HK-2 (cell line): ENCODE results near the gene RHBDF1.

Experiments
- DNase-seq: peaks from one replicate; pipeline ENCODE4 v3.0.0-alpha.2; 2018; ENCODE audit not compliant: unreplicated experiment

Gene RHBDF1

DNA sequence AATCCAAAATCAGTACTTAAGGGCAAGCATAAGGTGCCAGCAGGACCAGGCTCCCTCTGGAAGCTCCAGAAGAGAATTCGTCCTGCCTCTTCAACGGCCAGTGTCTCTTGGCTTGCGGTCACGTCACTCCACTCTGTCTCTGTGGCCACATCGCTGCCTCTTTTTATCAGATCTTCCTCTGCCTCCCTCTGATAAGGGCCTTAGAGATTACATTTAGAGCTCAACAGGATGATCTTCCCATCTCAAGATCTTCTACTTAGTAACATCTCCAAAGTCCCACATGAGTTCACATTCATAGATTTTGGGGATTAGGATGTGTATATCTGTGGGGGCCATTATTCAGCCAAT is 22.5 kb upstream of the RHBDF1 start:
- DNase-seq, result no peak

DNA sequence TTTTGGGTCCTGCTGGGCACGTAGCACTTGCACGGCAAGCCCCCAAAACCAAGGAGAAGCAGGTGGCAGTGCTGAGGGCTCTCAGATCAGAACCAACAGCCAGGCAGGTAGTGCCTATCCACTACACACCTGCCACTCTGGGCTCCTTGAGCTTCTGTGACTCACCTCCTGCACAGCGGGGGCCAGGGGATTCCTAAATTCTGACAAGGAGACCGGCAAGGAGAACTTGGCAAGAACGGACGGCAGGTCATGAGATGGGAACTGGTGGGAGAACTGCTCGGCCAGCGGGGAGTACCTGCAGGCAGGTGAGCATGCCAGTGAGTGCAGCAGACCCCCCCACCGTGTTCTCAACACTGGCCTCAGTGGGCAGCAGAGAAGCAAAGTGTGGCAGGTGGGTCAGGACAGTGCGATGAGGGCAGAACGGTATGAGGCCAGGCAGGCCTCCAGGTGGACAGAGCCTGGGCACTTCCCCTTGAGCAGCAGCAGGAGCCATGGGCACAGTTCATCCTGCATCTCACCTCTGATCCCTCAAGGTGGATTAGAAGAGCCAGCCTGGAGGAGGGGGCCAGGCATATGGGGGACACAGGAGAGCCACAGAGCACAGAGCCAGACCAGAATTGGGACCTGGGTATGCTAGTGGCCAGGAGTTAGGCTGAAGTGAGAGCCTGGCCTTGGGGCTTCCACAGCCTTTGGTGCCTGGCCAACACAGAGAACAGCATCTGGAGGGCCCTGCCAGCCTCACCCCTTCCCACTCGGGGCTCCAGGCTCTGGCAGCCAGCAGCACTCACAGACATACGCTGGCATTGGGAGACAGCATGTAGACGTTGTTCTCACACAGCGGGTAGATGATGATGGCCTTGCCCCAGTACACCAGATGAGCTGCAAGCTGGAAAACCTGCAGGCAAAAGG is 20.3 kb upstream of the RHBDF1 start:
- no peak for DNase-seq

DNA sequence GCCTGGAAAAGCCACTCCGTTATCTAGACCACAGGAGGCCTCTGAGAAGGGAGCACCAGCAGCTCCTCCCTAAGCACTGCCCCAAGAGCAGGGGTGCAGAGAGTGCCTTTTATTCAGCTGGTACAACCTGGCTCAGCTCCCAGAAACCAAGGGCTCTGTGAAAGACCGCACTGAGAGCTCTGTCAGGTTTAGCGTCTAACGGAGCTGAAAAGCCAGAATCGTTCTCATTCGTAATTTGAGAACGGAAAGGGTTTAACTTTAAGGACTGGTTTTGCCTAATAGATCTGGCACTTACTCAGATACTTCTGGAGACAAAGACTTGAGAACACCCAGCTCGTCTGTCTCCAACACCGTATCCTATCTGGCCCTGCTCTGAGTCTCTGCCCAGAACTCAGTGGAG is 19.1 kb upstream of the RHBDF1 start:
- no peak for DNase-seq

DNA sequence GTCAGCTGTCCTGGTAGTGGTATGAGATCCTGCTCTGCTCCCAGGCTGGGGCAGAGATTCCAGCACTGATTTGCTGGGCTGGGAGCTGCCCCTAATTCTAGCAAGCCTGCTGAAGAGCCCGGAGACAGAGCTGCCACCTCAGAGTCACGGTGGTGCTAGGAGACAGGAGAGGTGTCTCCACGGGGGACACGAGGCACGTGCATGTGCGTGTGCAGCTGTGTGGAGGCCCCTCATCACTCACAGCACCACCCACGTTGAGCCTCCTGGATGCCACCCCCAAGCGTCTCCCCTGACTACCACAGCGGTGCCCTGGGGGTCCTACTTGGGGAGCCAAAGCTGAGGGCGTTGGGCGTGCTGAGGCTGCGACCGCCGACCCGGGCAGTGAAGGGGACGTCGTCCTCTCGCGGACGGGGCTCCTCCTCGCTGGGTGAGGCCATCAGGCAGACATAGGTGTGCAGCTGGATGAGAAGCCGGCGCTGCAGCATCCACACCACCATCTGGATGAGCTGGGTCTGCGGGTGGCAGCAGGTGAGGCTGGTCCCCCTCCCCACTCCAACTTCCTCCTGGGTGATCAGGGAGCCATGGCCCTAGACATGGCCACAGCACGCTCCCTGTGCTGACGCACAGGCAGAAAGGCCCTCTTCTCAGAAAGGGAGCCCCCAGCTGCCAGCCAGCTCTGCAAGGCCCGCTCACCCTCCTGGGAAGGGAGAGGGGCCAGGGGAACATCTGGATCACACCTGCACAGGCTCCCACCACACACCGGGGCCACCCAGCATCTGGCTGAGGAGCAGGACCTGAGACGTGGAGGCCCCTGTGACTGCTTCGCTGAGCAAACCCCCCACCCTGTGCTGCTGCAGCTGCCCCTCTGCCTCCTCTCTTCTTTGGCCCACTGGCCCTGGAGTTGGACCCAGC is 17.2 kb upstream of the RHBDF1 start:
- no peak for DNase-seq

DNA sequence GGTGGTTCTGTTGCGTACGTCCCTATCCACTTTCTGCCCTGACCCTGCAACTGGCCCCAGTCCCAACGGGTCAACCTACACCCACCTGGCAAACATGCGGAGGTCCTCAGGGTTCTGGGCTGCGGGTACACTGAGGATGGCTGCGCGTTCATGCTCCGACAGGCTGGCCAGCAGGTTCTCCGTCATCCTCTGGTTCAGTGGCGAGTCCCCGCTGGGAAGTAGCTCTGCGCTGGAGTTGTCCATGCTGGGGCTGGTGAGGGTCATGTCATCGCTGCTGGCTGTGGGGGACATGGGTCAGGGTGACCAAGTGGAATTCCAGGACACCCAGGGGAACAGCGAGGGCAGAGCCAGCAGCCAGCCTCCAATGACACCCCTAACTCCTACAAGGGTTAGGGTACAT is 16.2 kb upstream of the RHBDF1 start:
- no peak for DNase-seq

DNA sequence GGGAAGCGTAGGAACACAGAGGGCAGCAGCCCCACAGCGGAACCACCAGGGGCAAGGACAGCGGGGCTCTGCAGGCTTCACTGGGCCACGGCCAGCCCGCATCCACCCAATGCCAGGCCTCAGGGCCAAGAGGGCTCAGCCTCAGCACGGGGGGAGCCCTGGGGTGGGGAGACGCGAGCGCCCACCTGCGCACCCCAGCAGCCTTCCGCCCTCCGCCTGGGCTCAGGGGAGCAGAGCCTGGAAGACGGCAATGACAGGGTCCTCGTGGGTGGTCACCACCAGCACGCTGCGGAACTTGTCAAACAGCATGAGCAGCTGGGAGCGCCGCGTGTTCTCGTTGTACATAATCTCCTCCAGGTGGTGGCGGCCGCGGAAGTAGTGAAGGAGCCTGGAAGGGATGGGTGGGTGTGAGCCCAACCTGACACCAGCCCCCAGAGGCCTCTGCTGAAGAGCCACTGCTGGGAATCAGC is 14.1 kb upstream of the RHBDF1 start:
- no peak for DNase-seq

DNA sequence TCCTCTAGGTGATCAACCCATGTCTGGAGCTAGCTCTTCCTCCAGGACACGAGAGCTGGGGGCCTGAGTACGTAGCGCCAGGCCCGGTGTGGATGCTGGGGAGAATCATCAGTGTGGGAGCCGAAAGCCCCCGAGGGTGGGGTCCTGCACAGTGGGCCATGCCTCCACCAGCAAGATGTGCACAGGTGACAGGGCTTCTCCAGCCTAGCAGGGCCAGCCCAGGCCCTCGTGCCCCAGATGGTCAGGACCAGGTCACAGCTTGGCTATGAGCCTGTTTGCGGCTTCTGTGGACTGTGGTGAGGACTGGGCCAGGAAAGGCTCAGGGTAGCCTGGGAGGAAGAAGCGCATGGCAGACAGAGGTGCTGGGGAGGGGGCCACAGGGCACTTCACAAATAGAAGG is 13.4 kb upstream of the RHBDF1 start:
- no peak for DNase-seq

DNA sequence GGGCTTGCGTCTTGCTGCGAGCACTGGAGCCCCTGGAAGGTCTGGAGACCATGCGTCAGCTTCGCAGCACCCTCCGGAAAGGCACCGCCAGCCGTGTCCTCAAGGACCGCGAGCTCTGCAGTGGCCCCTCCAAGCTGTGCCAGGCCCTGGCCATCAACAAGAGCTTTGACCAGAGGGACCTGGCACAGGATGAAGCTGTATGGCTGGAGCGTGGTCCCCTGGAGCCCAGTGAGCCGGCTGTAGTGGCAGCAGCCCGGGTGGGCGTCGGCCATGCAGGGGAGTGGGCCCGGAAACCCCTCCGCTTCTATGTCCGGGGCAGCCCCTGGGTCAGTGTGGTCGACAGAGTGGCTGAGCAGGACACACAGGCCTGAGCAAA is 13.0 kb upstream of the RHBDF1 start:
- DNase-seq, result no peak

DNA sequence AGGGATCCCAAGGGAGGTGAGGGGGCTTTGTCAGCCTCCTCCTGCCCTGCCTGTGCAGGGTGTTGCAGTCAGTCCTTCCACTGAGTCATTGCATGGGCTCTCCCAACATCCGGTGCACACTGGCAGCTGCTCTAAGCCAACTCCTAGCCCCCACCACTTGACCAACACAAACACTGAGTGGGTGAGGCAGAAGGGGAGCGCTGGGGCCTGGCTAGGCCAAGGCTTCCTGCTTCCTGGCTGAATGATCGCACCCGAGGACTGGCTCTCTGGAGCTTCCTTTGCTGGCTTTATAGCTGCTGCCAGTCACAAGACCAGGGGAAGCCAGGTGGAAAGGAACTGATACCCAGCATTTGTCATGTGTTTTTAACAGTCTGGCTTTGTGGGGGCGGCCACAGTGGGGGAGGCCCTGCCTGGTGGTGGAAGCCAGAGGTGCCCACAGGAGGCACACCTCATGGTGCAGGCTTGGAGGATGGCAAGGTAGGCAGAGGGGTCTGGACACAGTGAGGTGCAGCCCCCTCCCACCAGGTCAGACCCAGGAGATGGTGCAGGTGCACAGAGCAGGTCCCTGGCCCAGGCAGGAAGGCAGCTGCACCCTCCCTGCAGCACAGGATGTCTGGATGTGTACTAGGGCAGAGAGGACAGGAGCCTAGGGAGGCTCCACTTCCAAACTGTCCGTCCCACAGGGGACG is 12.4 kb upstream of the RHBDF1 start:
- peak; percentile 89 for DNase-seq

DNA sequence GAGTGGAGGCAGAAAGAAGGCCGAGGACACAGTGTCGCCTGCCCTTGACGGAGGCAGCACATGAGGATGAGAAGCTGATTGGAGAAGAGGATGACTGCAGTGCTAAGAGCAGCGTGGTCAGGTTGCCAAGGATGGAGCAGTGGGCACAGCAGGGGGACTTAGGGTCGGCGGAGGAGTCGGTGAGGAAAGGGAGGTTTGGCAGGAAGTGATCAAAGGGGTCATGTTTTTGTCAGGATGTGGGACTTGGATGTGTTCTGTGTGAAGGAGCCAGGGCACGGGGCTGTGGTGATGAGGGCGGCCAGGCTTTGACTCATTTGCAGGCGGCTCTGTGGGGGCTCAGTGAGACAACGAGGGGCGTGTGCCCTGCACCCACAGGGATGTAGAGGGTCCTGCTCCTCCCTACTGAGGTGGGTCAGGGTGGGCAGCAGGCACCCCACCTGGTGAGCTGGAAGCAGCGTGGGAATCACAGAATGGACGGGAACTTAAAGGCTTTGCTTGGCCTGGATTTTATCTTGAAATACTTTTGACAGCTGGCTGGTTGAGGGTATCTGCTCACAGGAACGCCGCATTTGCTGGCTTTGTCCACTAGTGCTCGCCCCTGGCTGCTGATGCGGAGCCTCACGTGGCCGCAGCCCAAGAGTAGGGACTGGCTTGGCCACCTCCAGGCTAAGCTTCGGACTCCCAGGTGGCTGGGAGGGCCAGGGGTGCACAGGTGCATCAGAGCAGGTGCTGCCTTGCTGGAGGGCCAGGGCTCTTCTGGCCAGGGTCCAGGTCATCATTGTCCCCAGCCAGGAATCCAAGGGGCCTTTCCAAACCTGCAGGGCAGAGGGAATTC is 11.6 kb upstream of the RHBDF1 start:
- DNase-seq, result no peak

DNA sequence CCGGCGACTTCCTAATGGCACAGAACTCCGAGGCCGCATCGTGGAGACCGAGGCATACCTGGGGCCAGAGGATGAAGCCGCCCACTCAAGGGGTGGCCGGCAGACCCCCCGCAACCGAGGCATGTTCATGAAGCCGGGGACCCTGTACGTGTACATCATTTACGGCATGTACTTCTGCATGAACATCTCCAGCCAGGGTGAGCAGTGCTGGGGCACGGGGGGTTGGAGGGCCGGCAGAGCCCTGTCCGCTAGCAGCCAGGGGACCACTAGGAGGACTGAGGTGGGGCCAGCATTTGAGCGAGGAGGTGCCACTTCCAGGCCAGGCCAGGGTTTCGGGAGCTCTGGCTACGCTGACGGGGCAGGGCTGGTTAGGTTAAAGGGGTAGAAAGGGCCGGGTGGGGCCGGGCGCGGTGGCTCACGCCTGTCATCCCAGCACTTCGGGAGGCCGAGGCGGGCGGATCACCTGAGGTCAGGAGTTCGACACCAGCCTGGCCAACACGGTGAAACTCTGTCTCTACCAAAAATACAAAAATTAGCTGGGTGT is 10.7 kb upstream of the RHBDF1 start:
- no peak for DNase-seq

DNA sequence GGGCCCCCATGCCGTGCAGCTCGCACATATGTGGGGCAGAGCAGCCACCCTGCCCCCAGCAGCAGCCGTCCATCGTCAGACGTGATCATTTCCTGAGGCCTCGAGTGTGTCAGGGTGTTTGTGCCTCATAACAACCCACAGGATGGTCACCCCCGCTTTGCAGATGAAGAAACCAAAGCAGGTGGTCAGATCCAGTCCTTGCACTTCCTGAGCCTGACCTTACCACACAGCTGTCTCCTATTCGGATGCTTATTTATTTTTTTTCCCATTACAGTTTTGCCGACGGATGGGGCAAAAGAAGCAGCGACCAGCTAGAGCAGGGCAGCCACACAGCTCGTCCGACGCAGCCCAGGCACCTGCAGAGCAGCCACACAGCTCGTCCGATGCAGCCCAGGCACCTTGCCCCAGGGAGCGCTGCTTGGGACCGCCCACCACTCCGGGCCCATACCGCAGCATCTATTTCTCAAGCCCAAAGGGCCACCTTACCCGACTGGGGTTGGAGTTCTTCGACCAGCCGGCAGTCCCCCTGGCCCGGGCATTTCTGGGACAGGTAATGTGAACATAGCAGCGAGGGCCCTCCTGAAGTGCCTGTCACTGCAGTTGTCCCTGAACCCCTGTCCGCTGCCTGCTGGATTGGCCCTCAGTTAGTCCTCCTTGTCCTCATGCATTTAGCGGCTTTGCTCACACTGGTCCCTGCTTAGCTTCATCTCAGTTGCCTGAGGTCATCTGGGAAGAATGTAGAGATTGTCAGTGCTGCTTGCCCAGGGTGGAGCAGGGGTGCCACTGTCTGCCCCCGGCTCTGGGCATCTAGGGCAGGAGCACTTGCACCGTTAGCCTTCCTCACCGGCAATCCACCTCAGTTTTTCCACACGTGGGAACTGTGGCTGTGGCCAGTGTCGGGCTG is 7.0 kb upstream of the RHBDF1 start:
- no peak for DNase-seq

DNA sequence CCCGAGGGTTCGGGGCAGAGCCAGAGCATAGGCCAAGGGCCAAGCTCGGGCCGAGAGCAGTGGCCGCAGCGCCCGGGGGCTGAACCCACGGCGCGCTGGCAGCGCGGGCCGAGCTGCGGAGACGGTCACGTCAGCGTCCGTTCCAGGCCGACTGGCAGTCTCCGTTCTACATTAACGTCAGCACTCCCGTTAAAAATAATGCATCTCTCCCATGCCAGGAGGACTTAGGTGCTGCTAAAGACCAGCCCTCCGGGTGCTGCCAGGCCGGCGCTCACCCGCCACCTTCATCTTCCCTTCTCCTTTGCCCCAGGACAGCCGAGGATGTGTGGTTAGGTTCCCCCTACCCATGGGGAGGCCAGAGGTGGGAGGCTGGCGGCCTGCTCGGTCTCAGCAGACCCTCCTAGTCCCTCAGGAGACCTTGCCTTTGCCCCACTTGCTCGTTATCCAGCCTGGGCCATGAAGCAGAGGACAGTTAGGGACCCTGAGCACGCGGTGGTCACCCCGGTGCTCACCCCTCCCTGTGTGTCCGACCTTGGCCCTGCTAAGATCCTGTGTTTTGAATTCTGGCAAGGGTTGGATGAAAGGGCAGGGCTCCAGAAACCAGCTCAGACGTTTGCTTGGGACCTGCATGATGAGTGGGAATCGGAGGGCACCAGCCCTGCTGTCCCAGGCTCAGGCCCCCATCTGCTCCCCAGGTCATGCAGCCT is 6.2 kb upstream of the RHBDF1 start:
- no peak for DNase-seq

DNA sequence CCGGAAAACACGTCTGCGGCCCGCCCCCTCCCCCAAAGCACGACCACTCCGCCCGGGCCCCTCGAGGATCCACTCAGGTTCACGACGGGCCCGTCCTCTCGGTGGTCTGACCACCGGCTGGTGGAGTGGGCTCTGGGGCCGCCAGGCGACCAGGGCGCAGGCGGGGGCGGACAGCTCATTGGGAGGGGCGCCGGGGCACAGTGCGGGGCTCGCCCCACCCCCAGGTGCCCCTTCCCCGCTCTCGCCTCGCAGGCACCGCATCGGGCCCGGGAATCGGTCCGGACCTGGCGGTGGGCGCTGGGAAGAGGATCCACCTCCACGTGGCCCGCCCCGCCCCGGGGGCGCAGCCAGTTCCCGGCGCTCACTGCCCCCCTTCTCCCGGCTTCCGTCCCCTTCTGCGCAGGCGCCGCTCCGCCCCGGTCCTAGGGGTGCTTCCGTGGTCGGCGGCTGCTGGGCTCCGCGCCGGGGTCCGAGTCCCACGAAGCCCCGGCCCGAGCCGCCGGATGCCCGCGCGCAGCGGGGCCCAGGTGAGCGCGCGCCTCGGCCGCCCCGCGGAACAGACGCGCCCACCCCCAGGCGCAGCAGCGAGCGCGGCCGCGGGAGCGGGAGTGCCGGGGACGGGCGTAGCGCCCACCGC is 5.5 kb upstream of the RHBDF1 start, which contains the start of gene MPG:
MPG (plus strand) TSS at position 419 of the 637 bp plus-strand sequence; CDS start at position 504, 85 bp downstream.
- peak; percentile 77 for DNase-seq

DNA sequence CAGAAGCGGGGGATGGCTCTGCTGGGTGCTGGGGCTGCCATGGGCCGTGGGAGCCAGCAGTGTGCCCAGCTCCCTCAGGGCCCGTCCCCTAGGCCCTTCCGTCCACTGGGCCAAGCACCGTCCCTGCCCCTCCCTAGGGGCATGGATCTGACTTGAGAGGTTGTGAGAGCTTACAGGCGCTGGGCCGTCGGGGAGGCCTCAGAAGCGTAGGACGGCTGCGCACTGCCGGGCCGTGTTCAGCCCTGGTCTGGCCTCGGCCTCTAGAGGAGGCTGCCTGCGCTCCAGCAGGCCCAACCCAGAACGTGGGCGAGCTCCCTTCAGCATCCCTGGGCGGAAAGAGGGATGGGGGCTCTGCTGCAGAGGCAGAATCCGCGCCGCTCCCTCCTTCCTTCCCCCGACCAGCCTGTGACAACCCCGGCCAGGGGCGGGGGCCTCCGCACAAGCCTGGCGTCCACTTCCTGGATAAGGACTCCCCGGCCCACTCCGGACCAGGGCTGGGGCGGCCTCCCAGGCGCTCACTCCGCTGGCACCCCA is 4.9 kb upstream of the RHBDF1 start:
- DNase-seq, result peak; percentile 53

DNA sequence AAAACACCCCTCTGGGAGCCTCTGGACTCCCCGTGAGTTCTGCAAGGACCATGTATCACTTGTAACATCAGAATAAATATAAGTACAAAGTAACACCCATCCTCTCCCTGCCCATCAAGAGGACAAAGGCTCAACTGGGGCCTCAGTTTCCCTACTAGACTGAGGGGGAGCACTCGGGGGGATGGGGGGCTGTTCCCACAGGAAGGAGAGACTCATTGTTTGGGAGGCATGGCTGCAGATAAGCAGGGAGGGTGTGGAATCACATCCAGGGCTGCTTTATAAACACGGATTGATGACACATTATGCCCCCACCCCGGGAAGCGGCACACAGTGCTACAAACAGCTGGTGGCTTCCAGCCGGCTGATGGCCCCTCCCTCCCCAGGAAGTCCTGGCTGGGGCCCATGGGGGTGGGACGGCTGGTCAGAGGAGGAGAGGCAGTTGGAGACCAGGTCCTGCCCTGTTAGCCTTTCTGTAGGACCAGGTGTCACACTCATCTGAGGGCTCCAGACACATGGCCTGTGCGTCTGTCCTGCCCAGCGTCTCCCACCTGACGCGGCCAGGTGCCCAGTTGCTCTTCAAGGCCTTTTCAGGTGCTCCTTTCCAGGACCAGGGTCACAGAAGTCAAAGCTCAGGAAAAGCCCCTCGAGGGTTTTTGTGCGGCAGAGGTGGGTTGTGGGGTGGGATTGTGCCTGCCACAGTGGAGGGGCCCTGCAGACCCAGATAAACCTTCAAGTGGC is 4.3 kb upstream of the RHBDF1 start:
- peak; percentile 67 for DNase-seq

DNA sequence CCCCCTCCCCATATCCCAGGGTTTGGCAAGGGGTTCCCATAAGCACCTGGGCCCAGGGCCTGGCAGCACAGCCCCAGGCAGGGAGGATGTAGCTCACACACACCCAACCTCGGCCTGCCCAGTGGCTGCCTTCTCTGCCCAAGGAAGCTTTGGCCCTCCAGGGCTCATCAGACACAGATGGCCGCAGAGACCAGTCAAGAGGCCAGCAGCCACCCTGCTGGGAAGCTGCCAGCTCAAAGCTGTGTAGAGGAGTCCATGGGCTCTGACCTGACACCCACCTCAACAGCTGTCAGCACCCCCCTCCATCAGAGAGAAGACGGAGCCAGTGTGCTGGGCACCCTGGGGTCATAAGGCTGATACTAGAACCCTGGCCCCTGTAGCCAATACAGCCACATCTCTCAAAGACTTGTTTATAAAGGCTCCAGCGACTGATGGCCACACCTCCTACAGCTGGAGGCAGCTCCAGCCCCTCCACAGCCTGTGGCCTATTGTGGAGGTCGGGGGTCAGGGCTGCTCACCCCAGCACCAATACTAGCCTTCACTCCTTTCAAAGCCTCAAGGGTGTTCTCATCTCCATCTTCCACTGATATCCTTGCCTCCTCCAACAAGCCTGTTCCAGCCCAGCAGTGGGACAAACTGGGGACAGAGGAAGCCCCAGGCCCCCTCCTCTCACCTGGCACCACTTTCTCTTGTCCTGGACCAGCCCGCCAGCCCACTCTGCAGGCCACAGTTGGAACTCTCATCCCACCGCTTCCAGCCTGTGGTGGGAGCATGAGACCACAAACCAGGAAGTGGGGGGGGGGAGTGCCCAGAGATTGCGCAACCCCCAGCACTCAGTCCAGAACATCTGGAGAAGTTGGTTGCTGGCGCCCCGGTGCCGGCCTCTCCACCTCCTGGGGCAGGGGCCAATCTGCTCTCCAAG is 3.4 kb upstream of the RHBDF1 start:
- DNase-seq, result no peak
